Lower leg skin (tissue), 3 donors: ENCODE data around the gene NPAP1.
"Not testable (repeated sequence)": the region's sequence is repeated elsewhere in the genome, so short reads cannot be mapped to it uniquely, and the experiment has no call there.

ENCODE experiments used
- POLR2A ChIP-seq, 2 donors: fragments of 450-650 bp; IDR thresholded peaks; one replicate each; pipeline ENCODE4 v1.6.1; 2016 to 2017; ENCODE audit warnings: antibody characterized with exemption in 2 of 2, mild to moderate bottlenecking in 1 of 2, moderate library complexity in 1 of 2
- TF ChIP-seq, protein P1 (sequence below), 3 donors: fragments of 450-650 bp; IDR thresholded peaks; one replicate each; pipeline ENCODE4 v1.5.1; 2016; ENCODE audit warnings: antibody characterized with exemption in 3 of 3, mild to moderate bottlenecking in 3 of 3, moderate library complexity in 2 of 3

DNA sequence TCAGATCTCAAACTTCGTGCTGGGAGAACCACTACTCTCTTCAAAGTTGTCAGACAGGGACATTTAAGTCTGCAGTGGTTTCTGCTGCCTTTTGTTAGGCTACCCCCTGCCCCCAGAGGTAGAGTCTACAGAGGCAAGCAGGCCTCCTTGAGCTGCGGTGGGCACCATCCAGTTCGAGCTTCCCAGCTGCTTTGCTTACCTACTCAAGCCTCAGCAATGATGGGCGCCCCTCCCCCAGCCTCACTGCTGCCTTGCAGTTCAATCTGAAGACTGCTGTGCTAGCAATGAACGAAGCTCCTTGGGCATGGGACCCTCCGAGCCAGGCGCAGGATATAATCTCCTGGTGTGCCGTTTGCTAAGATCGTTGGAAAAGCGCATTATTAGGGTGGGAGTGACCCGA, 36.2 kb upstream of the NPAP1 start:
- TF ChIP-seq, protein P1, sequence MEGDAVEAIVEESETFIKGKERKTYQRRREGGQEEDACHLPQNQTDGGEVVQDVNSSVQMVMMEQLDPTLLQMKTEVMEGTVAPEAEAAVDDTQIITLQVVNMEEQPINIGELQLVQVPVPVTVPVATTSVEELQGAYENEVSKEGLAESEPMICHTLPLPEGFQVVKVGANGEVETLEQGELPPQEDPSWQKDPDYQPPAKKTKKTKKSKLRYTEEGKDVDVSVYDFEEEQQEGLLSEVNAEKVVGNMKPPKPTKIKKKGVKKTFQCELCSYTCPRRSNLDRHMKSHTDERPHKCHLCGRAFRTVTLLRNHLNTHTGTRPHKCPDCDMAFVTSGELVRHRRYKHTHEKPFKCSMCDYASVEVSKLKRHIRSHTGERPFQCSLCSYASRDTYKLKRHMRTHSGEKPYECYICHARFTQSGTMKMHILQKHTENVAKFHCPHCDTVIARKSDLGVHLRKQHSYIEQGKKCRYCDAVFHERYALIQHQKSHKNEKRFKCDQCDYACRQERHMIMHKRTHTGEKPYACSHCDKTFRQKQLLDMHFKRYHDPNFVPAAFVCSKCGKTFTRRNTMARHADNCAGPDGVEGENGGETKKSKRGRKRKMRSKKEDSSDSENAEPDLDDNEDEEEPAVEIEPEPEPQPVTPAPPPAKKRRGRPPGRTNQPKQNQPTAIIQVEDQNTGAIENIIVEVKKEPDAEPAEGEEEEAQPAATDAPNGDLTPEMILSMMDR (IDR thresholded peaks at IDR 0.05) = not testable (repeated sequence)
- not testable (repeated sequence) for TF ChIP-seq POLR2A (IDR thresholded peaks at IDR 0.05)
